Heart left ventricle (tissue), 13 donors: ENCODE measurements around the gene SH3BP4.

Experiments
- POLR2A ChIP-seq, 2 donors: fragments of 450-650 bp; IDR thresholded peaks; one replicate each; pipeline ENCODE4 v1.6.1; 2017; ENCODE audit warnings: antibody characterized with exemption in 2 of 2, mild to moderate bottlenecking in 2 of 2, moderate library complexity in 2 of 2
- TF ChIP-seq, protein P1 (sequence below), 12 donors: fragments of 200-600 bp; sonication (generic) in 4 of 12; IDR thresholded peaks; one replicate each; pipeline versions ENCODE4 v1.5.0 to v1.8.0; 2018 to 2022; ENCODE audit warnings: antibody characterized with exemption in 12 of 12, mild to moderate bottlenecking in 5 of 12
- donor health status: ischemic (EF 13 %, LVEDD 7.1; RV severe dilation, severe dysfunction).
- donor health status: DM: no; HTN: yes; CAD: no.
- donor health status: DM: no; HTN: no; CAD: no.
- donor health status: ischemic (EF 25% LVEDD 6.9; RV normal size, moderate dysfunction).
- donor health status: ischemic (EF 25% LVEDD 5.7; RV mildly dilated, moderate dysfunction).
- donor health status: ischemic (EF 35%, LVEDD 5.7; RV mildly dilated, moderate dysfunction).
- donor health status: nonischemic (EF 11% LVEDD 7.7; RV severe dilation, severe dysfunction).
- donor health status: DM: yes; HTN: yes; CAD: no.
- donor health status: PGD.
- donor health status: ischemic (EF 29% LVEDD 5.4; RV normal size, mild dysfunction).
- donor health status: nonischemic (EF 23%, LVEDD 6.1; RV moderate dilation, normal function).

- TF ChIP-seq, protein P1, sequence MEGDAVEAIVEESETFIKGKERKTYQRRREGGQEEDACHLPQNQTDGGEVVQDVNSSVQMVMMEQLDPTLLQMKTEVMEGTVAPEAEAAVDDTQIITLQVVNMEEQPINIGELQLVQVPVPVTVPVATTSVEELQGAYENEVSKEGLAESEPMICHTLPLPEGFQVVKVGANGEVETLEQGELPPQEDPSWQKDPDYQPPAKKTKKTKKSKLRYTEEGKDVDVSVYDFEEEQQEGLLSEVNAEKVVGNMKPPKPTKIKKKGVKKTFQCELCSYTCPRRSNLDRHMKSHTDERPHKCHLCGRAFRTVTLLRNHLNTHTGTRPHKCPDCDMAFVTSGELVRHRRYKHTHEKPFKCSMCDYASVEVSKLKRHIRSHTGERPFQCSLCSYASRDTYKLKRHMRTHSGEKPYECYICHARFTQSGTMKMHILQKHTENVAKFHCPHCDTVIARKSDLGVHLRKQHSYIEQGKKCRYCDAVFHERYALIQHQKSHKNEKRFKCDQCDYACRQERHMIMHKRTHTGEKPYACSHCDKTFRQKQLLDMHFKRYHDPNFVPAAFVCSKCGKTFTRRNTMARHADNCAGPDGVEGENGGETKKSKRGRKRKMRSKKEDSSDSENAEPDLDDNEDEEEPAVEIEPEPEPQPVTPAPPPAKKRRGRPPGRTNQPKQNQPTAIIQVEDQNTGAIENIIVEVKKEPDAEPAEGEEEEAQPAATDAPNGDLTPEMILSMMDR (IDR thresholded peaks at IDR 0.05): no peak
- TF ChIP-seq POLR2A (IDR thresholded peaks at IDR 0.05): no peak
These were observed 140.2 kb downstream of the SH3BP4 start for GRCh38 chr2:235091983-235092382.
